GM18526 (cell line): ENCODE measurements around the gene SERINC3.

ENCODE experiments used
- POLR2A ChIP-seq: IDR thresholded peaks from 3 replicates; pipeline ENCODE4 v1.6.1; 2011; ENCODE audit not compliant: insufficient read length; ENCODE audit errors: extremely low read depth

Gene SERINC3

GRCh38 chr20:44521484-44522481, at the start of gene SERINC3:
Gene SERINC3 (minus strand): TSS chr20:44522070. CDS start chr20:44521951, 119 bp downstream.
- peak; percentile 83 for TF ChIP-seq POLR2A

DNA sequence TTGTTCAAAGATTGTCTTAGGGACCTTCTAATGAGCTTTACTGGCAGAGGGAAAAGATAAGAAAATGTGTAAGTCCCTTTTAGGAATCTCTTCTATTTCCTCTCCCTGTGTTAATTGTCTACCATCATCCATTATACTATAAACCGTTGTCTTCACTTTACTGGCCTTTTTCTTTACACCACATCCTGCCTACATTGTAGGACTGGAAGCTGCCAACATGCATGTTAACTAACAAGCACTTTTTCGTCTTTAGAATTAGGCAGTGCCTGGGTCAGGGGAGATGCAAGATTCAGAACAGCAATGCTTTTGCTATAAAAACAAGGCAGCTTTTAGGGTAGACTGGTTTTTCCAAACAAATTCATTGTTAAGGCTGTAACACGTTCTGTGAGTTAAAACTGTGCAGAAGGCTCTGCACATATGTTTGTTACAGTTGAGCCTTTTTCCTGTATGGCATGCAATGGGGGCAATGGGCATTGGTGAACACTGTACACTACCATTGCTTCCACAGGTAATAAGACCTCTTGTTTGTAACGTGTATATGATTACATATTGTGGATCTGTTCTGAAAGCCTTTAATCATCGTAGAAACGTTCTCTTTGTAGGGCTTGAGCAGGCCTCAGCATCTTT, 49.6 kb upstream of the SERINC3 start:
- no peak for TF ChIP-seq POLR2A

DNA sequence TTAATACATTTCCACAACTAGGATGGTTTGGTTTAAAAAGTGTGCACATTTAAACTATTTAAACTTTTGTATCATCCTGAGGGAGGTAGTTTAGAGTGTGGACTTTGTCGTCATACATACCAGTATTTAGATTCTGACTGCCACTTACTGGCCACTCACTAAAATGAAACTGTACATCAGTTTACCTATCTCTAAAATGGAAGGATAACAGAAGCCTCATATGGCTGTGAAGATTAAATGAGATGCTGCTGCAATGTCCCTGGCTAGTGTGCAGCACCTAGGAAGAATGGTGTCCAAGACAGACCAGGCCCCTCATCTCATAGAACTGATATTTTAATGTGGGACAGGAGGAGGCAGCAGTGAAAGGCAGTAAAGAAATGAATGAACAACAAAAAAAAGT, 48.5 kb upstream of the SERINC3 start:
- no peak for TF ChIP-seq POLR2A

DNA sequence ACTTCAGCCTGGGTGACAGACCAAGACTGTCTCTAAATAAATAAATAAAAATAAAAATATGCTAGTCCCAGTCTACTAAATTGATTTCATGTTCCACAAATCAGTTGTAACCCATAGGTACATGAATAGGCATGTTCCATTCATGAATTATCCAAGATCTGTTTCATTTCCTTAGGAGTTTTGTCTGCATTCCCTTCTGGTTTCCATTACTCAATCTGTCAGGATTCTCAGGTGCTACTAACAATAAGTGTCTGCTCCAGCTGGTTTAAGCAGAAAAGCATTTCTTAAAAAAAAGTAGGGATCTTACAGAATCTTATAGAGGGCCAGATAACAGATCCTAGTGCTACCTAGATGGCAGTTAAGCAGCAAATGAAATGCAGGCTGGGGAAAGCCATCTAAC, 44.9 kb upstream of the SERINC3 start:
- TF ChIP-seq POLR2A, result no peak

DNA sequence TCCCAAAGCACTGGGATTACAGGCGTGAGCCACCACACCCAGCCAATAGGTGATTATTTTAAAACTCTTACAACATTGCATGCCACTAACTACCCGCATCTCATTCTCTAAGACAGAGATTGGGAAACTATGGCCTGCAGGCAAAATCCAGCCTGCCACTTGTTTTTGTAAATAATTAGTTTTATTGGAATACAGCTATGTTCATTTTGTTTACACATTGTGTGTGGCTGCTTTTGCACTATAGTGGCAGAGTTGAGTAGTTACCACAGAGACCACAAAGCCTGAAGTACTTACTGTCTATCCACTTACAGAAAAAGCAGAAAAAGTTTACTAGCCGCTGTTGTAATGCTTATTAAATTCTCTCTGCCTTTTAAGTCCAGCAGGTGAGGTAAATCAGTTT, 44.1 kb upstream of the SERINC3 start:
- no peak for TF ChIP-seq POLR2A

- no peak for TF ChIP-seq POLR2A
Measured at GRCh38 chr20:44561876-44562275, 40.0 kb upstream of the SERINC3 start.

DNA sequence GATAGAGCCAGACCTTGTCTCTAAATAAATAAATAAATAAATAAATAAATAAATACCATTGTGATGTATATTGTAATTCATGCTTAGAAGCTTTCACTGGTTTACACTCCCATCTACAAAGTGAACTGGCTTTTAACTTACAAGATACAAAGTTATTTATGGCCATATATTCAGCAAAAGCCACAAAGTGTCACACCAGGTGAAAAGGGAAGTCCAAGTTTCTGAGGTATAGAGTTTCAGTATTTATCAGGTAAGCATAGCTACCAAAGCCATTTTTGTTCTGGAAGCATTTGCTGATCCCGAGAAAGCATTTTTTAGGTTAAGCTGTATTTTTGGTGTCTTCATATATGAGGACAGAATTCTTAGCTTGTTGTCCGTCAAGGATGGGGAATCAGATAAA, 38.4 kb upstream of the SERINC3 start:
- no peak for TF ChIP-seq POLR2A

GRCh38 chr20:44559302-44559701, 37.4 kb upstream of the SERINC3 start:
- no peak for TF ChIP-seq POLR2A

DNA sequence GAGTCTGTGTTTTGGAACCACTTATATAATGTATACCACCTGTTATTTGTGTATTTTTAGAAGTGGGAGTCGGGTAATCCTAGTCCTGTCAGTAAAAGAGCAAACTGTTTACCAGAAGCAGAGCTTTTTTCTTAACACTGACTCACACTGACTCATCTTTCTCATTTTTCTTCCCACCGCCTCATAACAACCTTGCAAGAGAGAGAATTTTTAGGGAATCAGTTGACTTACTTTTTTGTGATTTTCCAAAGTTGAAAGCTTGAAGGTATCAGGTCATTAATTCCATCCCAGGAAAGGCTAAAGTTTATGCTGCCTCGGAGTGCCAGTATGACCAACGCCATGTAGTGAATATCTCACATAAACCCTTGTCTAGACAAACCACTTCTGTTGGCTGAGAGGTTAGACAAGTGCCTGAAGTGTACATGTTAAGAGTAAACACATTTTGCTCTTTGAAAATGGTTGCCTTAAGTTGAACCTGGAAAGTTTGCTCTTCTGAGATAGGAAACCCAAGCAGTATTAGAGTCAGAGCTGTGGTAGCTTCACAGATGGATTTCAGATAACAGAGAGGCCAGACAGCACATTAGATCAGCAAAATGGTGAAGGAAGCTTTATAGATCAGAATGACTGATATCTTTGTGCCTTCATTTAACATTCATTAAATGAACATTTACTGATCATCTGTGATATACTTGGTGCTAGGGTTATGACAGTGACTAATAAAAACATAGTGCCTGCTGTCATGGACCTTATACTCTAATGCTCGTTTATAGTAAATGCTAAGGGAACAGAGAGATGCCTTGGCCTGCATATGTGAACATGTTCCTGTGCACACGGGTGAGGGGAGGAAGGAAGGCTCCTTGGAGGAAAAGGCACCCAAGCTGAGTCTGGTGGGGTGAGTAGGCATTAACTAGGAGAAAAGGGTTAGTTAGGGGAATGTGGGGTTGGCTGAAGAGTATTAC, 31.4 kb upstream of the SERINC3 start:
- no peak for TF ChIP-seq POLR2A

DNA sequence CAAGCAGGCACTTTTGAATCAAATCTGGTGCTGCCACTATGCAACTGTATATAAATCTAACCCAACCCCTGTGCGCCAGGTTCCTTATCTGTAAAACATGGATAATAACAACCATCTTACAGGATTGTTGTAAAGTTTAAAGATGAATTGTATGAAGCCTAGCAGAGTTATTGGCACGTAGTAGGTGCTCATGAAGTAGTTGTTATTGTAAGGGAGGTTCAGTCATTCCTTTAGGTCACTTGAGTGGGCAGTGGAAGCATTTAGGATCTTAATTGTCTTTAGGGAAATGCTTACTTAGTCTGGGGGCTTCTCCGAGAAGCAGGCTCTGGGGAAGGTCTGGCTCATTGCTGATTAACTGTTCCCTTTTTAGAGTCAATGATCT, 30.7 kb upstream of the SERINC3 start:
- no peak for TF ChIP-seq POLR2A

DNA sequence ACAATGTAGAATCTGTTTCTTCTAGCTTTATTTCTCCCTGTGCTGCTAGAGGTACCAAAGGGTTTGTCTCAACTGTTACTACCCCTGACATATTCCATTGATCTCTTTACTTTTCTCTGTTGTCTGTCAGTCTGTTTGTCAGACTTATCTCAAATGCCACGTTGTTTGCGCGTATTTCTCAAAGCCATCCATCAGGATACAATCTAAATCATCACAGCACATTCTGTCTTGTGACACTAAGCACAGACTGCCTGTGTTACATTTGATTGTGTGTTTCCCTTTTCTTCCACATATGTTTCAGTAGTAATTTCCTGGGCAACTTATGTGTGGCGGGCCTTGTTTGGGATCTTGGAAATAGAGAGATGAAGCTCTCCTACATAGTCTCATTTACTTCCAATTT, 30.2 kb upstream of the SERINC3 start:
- TF ChIP-seq POLR2A, result no peak

DNA sequence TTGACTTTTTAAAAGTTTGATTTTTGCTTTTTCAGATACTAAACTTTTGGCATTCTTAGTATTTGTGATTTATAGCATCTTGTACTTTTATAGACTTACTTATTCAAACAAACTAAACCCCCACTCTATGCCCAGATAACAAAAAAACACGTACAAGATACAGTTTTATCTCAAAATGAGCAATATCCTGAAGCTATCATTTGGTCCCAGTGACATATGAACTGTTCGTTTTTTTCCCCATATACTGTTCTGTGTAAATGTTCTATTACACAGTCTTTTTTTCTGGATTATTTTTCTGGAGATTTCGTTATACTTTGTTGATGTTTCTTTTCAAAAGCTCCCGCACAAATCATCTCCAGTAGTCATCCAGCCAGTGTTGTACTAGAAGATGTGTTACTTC, 27.3 kb upstream of the SERINC3 start:
- TF ChIP-seq POLR2A, result no peak

DNA sequence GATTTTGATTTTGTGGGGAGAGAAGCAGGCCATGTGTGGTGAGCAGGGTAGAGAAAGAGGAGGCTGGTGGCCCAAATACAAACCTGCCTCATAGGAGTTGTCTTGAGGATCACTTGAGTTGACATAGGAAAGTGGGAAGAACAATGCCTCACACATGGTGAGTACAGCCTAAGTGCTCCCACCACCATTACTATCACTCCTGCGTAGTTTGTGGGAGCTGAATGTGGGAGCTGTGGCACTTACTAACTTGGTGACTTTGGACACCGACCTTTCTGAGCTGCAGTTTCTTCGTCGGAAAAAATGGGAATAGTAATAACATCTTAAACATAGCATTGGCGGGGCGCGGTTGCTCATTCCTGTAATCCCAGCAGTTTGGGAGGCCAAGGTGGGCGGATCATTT, 25.5 kb upstream of the SERINC3 start:
- TF ChIP-seq POLR2A, result no peak

DNA sequence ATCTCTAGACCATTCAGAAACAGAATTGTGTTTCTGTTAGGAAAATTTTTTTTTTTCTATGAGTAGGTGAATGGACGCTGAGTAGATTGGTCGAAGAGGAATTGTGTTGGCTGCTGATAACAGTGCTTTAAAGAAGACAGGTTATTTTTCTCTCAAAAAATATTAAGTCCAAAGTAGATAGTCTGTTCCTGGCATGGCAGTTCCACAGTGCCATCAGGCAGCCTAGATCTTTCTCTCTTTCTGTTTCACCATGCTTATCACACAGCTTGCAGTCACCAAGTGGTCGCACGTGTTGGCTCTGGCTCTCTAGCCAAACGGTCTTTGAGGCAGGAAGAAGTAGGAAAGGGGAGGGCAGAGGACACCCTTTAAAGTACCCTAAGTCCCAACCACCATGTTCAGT, 22.4 kb upstream of the SERINC3 start:
- TF ChIP-seq POLR2A, result no peak

DNA sequence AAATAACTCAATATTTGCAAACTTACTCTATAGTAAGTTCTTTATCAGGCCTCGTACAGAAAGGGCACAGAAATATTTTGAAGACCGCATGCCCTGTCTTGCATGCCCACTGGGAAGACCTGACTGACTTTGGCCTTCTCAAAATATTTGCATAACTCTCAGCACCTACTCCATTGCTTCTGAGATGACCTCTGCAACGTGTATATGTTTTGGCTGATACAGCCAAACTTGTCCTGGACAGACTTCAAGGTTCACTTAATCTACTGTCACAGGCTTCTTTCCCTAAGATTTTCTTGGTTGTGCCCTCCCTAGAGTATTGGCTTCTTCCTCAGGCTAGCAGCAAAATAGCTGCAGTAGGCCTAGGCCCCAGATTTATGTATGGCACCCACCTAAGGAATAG, 21.5 kb upstream of the SERINC3 start:
- TF ChIP-seq POLR2A, result no peak
